IMR-90 (cell line): ENCODE data around the gene ACP2.

Experiments used
- CHD1 ChIP-seq: IDR thresholded peaks from 2 replicates; pipeline ENCODE4 v1.6.1; 2012; ENCODE audit warnings: low read depth, low read length, improper control_type of control experiment
- RCOR1 ChIP-seq: IDR thresholded peaks from 2 replicates; pipeline ENCODE4 v1.6.1; 2012; ENCODE audit warnings: mild to moderate bottlenecking, low read length, improper control_type of control experiment; ENCODE audit not compliant: insufficient replicate concordance
- TF ChIP-seq, protein P1 (sequence below): conservative IDR thresholded peaks from 2 replicates; pipeline ENCODE4 v1.5.1; 2012; ENCODE audit warnings: mild to moderate bottlenecking, low read depth, low read length, improper control_type of control experiment
- TF ChIP-seq, protein P2 (sequence below): fragments of 150-350 bp; IDR thresholded peaks from 2 replicates; pipeline ENCODE4 v1.6.1; 2017; ENCODE audit warnings: mild to moderate bottlenecking, antibody characterized with exemption, low read length, low read depth

DNA sequence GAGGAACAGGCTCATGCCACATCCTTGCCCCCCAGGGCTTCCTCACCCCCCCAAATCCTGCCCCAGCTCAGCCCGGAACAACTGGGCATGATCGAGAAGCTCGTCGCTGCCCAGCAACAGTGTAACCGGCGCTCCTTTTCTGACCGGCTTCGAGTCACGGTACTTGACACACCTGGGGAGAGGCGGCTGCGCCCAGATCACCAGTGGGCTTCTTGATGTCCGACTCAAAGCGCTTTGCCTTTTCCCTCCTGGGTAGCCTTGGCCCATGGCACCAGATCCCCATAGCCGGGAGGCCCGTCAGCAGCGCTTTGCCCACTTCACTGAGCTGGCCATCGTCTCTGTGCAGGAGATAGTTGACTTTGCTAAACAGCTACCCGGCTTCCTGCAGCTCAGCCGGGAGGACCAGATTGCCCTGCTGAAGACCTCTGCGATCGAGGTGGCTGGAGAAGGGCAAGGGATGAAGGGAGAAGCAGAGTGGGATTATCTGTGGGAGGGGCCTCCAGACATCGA lies 12.7 kb upstream of the ACP2 start:
- TF ChIP-seq, protein P1, sequence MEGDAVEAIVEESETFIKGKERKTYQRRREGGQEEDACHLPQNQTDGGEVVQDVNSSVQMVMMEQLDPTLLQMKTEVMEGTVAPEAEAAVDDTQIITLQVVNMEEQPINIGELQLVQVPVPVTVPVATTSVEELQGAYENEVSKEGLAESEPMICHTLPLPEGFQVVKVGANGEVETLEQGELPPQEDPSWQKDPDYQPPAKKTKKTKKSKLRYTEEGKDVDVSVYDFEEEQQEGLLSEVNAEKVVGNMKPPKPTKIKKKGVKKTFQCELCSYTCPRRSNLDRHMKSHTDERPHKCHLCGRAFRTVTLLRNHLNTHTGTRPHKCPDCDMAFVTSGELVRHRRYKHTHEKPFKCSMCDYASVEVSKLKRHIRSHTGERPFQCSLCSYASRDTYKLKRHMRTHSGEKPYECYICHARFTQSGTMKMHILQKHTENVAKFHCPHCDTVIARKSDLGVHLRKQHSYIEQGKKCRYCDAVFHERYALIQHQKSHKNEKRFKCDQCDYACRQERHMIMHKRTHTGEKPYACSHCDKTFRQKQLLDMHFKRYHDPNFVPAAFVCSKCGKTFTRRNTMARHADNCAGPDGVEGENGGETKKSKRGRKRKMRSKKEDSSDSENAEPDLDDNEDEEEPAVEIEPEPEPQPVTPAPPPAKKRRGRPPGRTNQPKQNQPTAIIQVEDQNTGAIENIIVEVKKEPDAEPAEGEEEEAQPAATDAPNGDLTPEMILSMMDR: no peak
- TF ChIP-seq CHD1: no peak
- TF ChIP-seq, protein P2, sequence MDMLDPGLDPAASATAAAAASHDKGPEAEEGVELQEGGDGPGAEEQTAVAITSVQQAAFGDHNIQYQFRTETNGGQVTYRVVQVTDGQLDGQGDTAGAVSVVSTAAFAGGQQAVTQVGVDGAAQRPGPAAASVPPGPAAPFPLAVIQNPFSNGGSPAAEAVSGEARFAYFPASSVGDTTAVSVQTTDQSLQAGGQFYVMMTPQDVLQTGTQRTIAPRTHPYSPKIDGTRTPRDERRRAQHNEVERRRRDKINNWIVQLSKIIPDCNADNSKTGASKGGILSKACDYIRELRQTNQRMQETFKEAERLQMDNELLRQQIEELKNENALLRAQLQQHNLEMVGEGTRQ: no peak
- TF ChIP-seq RCOR1: no peak
